GM23248 (cell line): ENCODE data around the gene UBE2R2.

Source experiments
- EZH2 ChIP-seq: fragments of 200-600 bp; sonication (generic); IDR thresholded peaks from 2 replicates; pipeline ENCODE4 v1.6.1; 2018; ENCODE audit warnings: antibody characterized with exemption, mild to moderate bottlenecking; ENCODE audit not compliant: insufficient read depth, poor library complexity, severe bottlenecking
- EZH2phosphoT487 ChIP-seq: fragments of 200-600 bp; sonication (generic); IDR thresholded peaks from 2 replicates; pipeline ENCODE4 v1.6.1; 2018; ENCODE audit warnings: antibody characterized with exemption, moderate library complexity, mild to moderate bottlenecking, low read depth; ENCODE audit not compliant: insufficient read depth

DNA sequence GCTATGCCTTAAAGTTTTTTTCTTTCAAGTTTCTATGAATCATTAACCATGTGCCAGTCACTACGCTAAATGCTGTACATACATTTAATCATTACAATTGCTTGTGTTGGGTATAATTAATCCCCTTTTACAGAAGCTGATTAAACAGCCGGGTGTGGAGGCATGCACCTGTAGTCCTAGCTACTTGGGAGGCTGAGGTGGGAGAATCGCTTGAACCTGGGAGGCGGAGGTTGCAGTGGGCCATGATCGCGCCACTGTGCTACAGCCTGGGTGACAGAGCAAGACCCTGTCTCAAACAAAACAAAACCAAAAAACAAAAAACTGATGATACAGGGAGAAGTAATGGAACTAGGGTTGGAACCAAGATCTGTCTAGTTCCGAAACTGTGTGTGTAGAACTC lies 1.2 kb upstream of the UBE2R2 start:
- no peak for TF ChIP-seq EZH2
- TF ChIP-seq EZH2phosphoT487 = no peak
